ENCODE results near the gene S100PBP. TPM values are rescaled to one million over a fixed set of nuclear protein-coding genes. Genes with fewer than 3 reads are reported as not detected.

S100PBP gene
- total RNA-seq, 1 experiment from 2014 or later: 50.1 TPM

GRCh38 chr1:32773764-32774463 is 43.5 kb upstream of the S100PBP start:
- no peak for DNase-seq
- Histone ChIP-seq H3K4me1 (ENCODE audit: insufficient read depth, low read length) (no peaks in the 10 kb centered on the region; the same call in 1 of the 2 replicates), H4K20me1 (ENCODE audit: control insufficient read depth, insufficient read depth, insufficient read length) (no peaks in the 10 kb centered on the region), H2BK12ac (ENCODE audit: insufficient read length, low read depth, low read length) (no peak overlapping the region), H2BK15ac (ENCODE audit: low read depth, low read length) (no peak overlapping the region), H3K4ac (ENCODE audit: low read depth, low read length) (no peak overlapping the region), H2AK5ac (ENCODE audit: insufficient read length, low read length) (no peak overlapping the region), H2BK20ac (ENCODE audit: low read depth, low read length, poor library complexity, severe bottlenecking) (no peak overlapping the region), H4K91ac (ENCODE audit: insufficient read length, low read depth, low read length) (no peak overlapping the region), H3T11ph (ENCODE audit: low read length) (no peak overlapping the region), H3K23ac (ENCODE audit: insufficient read length, low read depth, low read length) (no peak overlapping the region), H3K23me2 (ENCODE audit: insufficient read length, low read depth, low read length, poor library complexity, severe bottlenecking) (no peaks in the 10 kb centered on the region), H3K79me2 (ENCODE audit: insufficient read depth, low read length) (no peaks in the 10 kb centered on the region), H3K27me3 (ENCODE audit: insufficient read depth, low read length) (no peaks in the 10 kb centered on the region), H3K9me3 (ENCODE audit: control insufficient read depth, low read depth, low read length) (no peaks in the 10 kb centered on the region), H4K8ac (replicated peaks; ENCODE audit: insufficient read length, low read depth, low read length) (no peak overlapping the region), H3K4me2 (ENCODE audit: insufficient read depth, insufficient read length, low read length) (no peak overlapping the region), H3K27ac (ENCODE audit: insufficient read length, low read depth, low read length) (no peak overlapping the region), H4K5ac (ENCODE audit: insufficient read length, low read depth, low read length) (no peak overlapping the region), H3K14ac (ENCODE audit: insufficient read depth, low read length) (no peak overlapping the region), H3K56ac (ENCODE audit: insufficient read length, low read depth, low read length) (no peak overlapping the region), H3K79me1 (ENCODE audit: insufficient read depth, low read depth, low read length, poor library complexity, severe bottlenecking) (no peaks in the 10 kb centered on the region), H3K9ac (ENCODE audit: extremely low read depth, insufficient read length, low read length) (no peak overlapping the region), H2AFZ (ENCODE audit: low read length) (no peak overlapping the region), H3K18ac (ENCODE audit: insufficient read length, low read depth, low read length) (no peak overlapping the region), H2BK5ac (ENCODE audit: insufficient read length, low read length) (no peak overlapping the region), H2BK120ac (ENCODE audit: low read depth, low read length, poor library complexity, severe bottlenecking) (no peak overlapping the region)
- H3K4me3 Mint-ChIP-seq: no peak overlapping the region
- H3K4me1 Mint-ChIP-seq: peaks cover 15 to 48% of the 10 kb centered on the region in 2 experiments
- TF ChIP-seq CTCF (conservative IDR thresholded peaks at IDR 0.05): no peak
- H3K27ac Mint-ChIP-seq: peak overlapping the region; percentile 56 to 96 (median 86); a peak in 4 of 7 replicates
- no CpG with 5 or more reads among the region's 7 CpGs for WGBS (ENCODE audit: extremely low coverage, insufficient read length, low lambda C conversion rate)
- H3K36me3 Mint-ChIP-seq (ENCODE audit: insufficient read depth in 1 of 3, low read depth in 3 of 3): peaks cover 25 to 70% (median 63%) of the 10 kb centered on the region in 3 experiments
- no peaks in the 10 kb centered on the region for H3K27me3 Mint-ChIP-seq (ENCODE audit: low read depth)
- H3K9me3 Mint-ChIP-seq: no peaks in the 10 kb centered on the region
